GM19455 (cell line): Measurements from ENCODE around the gene SAXO1.

Source experiments
- ATAC-seq: cut with Tn5 transposase; IDR thresholded peaks from one replicate; pipeline ENCODE4 v1.9.1; 2021; ENCODE audit not compliant: unreplicated experiment

Gene SAXO1

GRCh38 chr9:18888290-18888689, 144.7 kb downstream of the SAXO1 start:
- ATAC-seq: no peak

- ATAC-seq: no peak
Measured at GRCh38 chr9:18887546-18887945, 145.5 kb downstream of the SAXO1 start.

DNA sequence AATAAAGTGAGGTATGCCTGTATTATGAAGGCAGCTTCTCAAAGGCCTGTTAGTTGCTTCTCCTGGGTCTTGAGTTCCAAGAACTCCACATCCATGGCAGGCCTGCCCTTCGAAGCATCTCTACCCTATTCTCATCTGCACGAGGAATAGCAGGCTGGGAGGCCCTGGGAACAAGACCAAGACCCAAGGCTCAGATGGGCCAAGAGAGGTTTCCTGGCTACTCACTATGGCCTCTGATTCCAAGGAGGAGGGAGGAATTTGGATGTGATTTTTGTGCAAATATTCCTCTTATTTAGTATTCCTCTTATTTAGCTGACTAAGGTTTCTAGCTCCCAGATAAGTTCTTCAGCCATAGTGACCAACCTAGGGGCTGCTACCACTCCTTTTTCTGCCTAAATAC, 151.3 kb downstream of the SAXO1 start:
- ATAC-seq: no peak

DNA sequence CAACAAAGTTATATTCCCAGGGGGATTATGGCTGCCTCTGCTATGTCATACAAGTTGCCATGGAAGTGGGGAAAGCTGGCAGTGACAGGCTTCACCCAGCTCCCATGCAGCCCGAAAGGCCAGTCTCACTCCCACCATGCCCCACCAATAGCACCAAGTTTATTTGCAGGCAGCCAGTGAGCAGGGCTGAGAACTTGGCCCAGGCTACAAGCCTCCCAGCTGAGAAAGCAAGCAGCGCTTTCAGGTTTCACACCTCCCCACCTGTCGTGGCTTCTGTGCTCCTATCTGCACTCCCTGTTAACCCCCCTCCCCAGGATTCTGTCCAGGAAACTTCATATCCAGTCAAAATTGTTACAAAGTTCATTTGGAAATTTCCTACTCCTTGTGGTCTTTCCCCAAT, 155.0 kb downstream of the SAXO1 start:
- no peak for ATAC-seq
